HepG2 (cell line): Measurements from ENCODE around the gene ATP2A2. TPM values are rescaled to one million over a fixed set of nuclear protein-coding genes. Genes with fewer than 3 reads are reported as not detected.

Experiments used
- ARHGAP35 ChIP-seq: sonication (generic); formaldehyde crosslinking; IDR thresholded peaks from 2 replicates; pipeline ENCODE4 v1.9.0; 2022; ENCODE audit warnings: mild to moderate bottlenecking, inconsistent platforms, moderate library complexity, missing genetic modification reagents, borderline replicate concordance
- ETV5 ChIP-seq: IDR thresholded peaks from 2 replicates; pipeline ENCODE4 v1.6.1; 2018; ENCODE audit warnings: missing biosample characterization, missing genetic modification reagents, inconsistent platforms, borderline replicate concordance
- GFI1 ChIP-seq: sonication (generic); formaldehyde crosslinking; IDR thresholded peaks from 2 replicates; pipeline ENCODE4 v1.5.0; 2020; ENCODE audit warnings: missing genetic modification reagents, mild to moderate bottlenecking, borderline replicate concordance
- HDAC6 ChIP-seq: fragments of 200-600 bp; sonication (generic); IDR thresholded peaks from 2 replicates; pipeline ENCODE4 v1.7.0; 2017; ENCODE audit warnings: mild to moderate bottlenecking, antibody characterized with exemption, low read length, low read depth
- JDP2 ChIP-seq: sonication (generic); formaldehyde crosslinking; IDR thresholded peaks from 2 replicates; pipeline ENCODE4 v1.8.1; 2022; ENCODE audit warnings: missing genetic modification reagents, borderline replicate concordance
- JUNB ChIP-seq: sonication (generic); formaldehyde crosslinking; IDR thresholded peaks from 2 replicates; pipeline ENCODE4 v1.8.0; 2022; ENCODE audit warnings: missing genetic modification reagents, mild to moderate bottlenecking, borderline replicate concordance
- MIER2 ChIP-seq: IDR thresholded peaks from 2 replicates; pipeline ENCODE4 v1.6.1; 2016; ENCODE audit warnings: missing biosample characterization, missing genetic modification reagents
- MXI1 ChIP-seq: IDR thresholded peaks from 3 replicates; pipeline ENCODE4 v1.6.1; 2012; ENCODE audit warnings: low read depth, low read length, inconsistent platforms, borderline replicate concordance
- POLR2G ChIP-seq: fragments of 200-400 bp; formaldehyde crosslinking; IDR thresholded peaks from 2 replicates; pipeline ENCODE4 v1.6.1; 2018; ENCODE audit warnings: mild to moderate bottlenecking, low read depth, low read length, moderate library complexity
- PRMT3 ChIP-seq: sonication (generic); formaldehyde crosslinking; IDR thresholded peaks from 2 replicates; pipeline ENCODE4 v1.8.1; 2022; ENCODE audit warnings: low read depth, mild to moderate bottlenecking, moderate library complexity, missing genetic modification reagents, borderline replicate concordance
- SETDB1 ChIP-seq: sonication (generic); formaldehyde crosslinking; IDR thresholded peaks from 2 replicates; pipeline ENCODE4 v1.5.1; 2020; ENCODE audit warnings: missing genetic modification reagents, mild to moderate bottlenecking, borderline replicate concordance
- SOX13 ChIP-seq, 3 experiments: fragments of 450-650 bp in 1 of 3; sonication (generic) in 1 of 3; formaldehyde crosslinking in 1 of 3; IDR thresholded peaks in 2 of 3; conservative IDR thresholded peaks in 1 of 3; 2 replicates each; pipeline versions ENCODE4 v1.5.0 to v1.6.1; 2016 to 2020; ENCODE audit warnings: antibody characterized with exemption in 1 of 3, mild to moderate bottlenecking in 1 of 3, missing compliant biosample characterization in 1 of 3, missing genetic modification reagents in 1 of 3, moderate library complexity in 1 of 3
- TAF1 ChIP-seq: sonication (generic); formaldehyde crosslinking; IDR thresholded peaks from 2 replicates; pipeline ENCODE4 v1.4.0; 2020; ENCODE audit warnings: missing genetic modification reagents
- TEAD3 ChIP-seq: optimal IDR thresholded peaks from 2 replicates; pipeline ENCODE3; 2016; ENCODE audit warnings: borderline replicate concordance
- ZBTB20 ChIP-seq: sonication (generic); formaldehyde crosslinking; IDR thresholded peaks from 2 replicates; pipeline ENCODE4 v1.8.1; 2023; ENCODE audit warnings: missing genetic modification reagents, low read depth, mild to moderate bottlenecking, borderline replicate concordance
- ZNF432 ChIP-seq: sonication (generic); formaldehyde crosslinking; IDR thresholded peaks from 2 replicates; pipeline ENCODE4 v1.5.0; 2020; ENCODE audit warnings: missing genetic modification reagents, mild to moderate bottlenecking, borderline replicate concordance
- polyA plus RNA-seq, 8 experiments: library from polyadenylated mRNA; depleted of rRNA in 3 of 8; stranded (reverse) in 7 of 8; unstranded in 1 of 8; fragments of >200 nt; fragmentation: Illumina TruSeq in 4 of 8; extraction: Trizol in 4 of 8; gene quantifications; 2 replicates each; pipeline versions ENCODE4 v1.2.1 to v1.2.3, GENCODE V29; 2011 to 2016; ENCODE audit warnings: low read depth in 4 of 8, missing spikeins in 1 of 8, mixed read lengths in 1 of 8; ENCODE audit not compliant: insufficient read depth in 1 of 8
- total RNA-seq, 5 experiments: library from RNA; depleted of rRNA; stranded (reverse); fragments of >200 nt; fragmentation: Illumina TruSeq; extraction: Trizol; gene quantifications; 2 replicates each; pipeline ENCODE4 v1.2.3, GENCODE V29; 2016; ENCODE audit warnings: low read depth in 1 of 5
- TF ChIP-seq, protein P1 (sequence below): sonication (generic); formaldehyde crosslinking; IDR thresholded peaks from one replicate; pipeline ENCODE4 v1.5.1; 2020; ENCODE audit warnings: mild to moderate bottlenecking, missing genetic modification reagents; ENCODE audit errors: not compliant biosample characterization

ATP2A2 gene
- total and polyA plus RNA-seq, 2 of the 13 experiments (the other 11 are each of a cell fraction or from before 2014, with no cell fraction given) = 35.4 to 85.5 TPM

GRCh38 chr12:110233212-110233903 lies 47.7 kb upstream of the ATP2A2 start (continued):
- TF ChIP-seq, protein P1, sequence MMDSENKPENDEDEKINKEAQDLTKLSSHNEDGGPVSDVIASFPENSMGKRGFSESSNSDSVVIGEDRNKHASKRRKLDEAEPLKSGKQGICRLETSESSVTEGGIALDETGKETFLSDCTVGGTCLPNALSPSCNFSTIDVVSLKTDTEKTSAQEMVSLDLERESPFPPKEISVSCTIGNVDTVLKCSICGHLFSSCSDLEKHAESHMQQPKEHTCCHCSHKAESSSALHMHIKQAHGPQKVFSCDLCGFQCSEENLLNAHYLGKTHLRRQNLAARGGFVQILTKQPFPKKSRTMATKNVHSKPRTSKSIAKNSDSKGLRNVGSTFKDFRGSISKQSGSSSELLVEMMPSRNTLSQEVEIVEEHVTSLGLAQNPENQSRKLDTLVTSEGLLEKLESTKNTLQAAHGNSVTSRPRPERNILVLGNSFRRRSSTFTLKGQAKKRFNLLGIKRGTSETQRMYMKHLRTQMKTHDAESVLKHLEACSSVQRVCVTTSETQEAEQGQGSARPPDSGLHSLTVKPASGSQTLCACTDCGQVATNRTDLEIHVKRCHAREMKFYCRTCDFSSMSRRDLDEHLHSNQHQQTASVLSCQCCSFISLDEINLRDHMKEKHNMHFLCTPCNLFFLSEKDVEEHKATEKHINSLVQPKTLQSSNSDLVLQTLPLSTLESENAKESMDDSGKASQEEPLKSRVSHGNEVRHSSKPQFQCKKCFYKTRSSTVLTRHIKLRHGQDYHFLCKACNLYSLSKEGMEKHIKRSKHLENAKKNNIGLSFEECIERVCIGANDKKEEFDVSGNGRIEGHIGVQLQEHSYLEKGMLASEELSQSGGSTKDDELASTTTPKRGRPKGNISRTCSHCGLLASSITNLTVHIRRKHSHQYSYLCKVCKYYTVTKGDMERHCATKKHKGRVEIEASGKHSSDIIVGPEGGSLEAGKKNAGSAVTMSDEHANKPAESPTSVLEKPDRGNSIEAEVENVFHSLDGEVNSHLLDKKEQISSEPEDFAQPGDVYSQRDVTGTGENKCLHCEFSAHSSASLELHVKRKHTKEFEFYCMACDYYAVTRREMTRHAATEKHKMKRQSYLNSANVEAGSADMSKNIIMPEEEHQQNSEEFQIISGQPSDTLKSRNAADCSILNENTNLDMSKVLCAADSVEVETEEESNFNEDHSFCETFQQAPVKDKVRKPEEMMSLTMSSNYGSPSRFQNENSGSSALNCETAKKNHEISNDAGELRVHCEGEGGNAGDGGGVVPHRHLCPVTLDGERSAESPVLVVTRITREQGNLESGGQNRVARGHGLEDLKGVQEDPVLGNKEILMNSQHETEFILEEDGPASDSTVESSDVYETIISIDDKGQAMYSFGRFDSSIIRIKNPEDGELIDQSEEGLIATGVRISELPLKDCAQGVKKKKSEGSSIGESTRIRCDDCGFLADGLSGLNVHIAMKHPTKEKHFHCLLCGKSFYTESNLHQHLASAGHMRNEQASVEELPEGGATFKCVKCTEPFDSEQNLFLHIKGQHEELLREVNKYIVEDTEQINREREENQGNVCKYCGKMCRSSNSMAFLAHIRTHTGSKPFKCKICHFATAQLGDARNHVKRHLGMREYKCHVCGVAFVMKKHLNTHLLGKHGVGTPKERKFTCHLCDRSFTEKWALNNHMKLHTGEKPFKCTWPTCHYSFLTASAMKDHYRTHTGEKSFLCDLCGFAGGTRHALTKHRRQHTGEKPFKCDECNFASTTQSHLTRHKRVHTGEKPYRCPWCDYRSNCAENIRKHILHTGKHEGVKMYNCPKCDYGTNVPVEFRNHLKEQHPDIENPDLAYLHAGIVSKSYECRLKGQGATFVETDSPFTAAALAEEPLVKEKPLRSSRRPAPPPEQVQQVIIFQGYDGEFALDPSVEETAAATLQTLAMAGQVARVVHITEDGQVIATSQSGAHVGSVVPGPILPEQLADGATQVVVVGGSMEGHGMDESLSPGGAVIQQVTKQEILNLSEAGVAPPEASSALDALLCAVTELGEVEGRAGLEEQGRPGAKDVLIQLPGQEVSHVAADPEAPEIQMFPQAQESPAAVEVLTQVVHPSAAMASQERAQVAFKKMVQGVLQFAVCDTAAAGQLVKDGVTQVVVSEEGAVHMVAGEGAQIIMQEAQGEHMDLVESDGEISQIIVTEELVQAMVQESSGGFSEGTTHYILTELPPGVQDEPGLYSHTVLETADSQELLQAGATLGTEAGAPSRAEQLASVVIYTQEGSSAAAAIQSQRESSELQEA (CRISPR knock-in tag) = no peak
- TF ChIP-seq MIER2 (CRISPR knock-in tag) (no peak), TAF1 (CRISPR knock-in tag) (no peak), ZNF432 (CRISPR knock-in tag) (no peak), TEAD3 (peak; percentile 64), SOX13 (IDR thresholded peaks at IDR 0.05) (no peak), SOX13 (CRISPR knock-in tag; conservative IDR thresholded peaks at IDR 0.05 in 1 of 2, IDR thresholded peaks at IDR 0.05 in 1 of 2) (no peak), PRMT3 (no peak), POLR2G (no peak), HDAC6 (no peak), JDP2 (CRISPR knock-in tag) (no peak), JUNB (no peak), SETDB1 (CRISPR knock-in tag) (no peak), ETV5 (CRISPR knock-in tag) (no peak; the same call in 1 of the 2 replicates), MXI1 (0 out of 3 replicates have a peak, but pooled peaks have one; percentile 23), ZBTB20 (CRISPR knock-in tag) (peak; percentile 44; the same call in 1 of the 2 replicates), ARHGAP35 (no peak), GFI1 (CRISPR knock-in tag) (no peak)
